Measurements from ENCODE around the gene SERPING1. TPM values are rescaled to one million over a fixed set of nuclear protein-coding genes. Genes with fewer than 3 reads are reported as not detected.

SERPING1 gene
- total RNA-seq, 1 donor from 2014 or later, result 4.6 TPM

DNA sequence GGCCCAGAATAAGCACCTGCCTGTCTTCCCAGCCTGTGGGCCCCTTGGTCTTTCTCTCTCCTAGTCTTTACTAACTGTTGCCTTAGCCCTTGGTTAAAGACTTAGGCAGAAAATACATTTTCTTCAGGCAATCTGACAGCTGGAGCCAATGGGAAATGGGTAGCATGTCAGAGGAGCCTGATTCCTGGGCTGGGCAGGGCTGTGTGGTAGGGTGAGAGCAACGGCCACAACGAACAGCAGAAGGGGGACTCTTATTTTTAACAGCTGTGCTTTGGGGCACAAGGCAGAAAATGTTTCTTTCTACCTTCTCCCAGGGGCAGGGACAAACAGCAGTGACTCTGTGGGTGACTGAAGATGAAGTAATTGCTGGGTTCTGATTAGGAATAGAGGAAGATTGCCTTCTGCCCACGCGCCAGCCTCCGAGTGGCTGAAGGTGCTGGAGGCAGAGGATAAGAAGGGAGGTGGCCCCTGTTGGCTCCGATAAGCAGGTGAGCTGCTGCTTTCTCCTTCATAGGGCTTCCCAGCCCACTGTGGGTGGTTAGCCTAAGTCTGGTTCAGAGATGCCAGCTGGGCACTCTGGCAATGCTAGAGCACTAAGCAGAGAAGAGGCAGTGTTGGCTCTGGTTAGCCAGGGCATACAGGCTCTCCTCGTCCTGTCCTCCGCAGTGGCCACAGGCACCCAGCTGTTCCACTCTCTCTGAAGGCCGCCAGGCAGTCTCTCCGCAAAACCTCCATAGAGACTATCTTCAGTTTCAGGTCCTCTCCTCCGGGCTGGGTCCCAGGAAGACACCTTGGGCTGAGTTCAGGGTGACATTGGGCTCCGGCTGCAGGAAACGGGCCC lies 50.7 kb downstream of the SERPING1 start:
- no peak for DNase-seq (ENCODE audit: low spot score)
- TF ChIP-seq, protein P1, sequence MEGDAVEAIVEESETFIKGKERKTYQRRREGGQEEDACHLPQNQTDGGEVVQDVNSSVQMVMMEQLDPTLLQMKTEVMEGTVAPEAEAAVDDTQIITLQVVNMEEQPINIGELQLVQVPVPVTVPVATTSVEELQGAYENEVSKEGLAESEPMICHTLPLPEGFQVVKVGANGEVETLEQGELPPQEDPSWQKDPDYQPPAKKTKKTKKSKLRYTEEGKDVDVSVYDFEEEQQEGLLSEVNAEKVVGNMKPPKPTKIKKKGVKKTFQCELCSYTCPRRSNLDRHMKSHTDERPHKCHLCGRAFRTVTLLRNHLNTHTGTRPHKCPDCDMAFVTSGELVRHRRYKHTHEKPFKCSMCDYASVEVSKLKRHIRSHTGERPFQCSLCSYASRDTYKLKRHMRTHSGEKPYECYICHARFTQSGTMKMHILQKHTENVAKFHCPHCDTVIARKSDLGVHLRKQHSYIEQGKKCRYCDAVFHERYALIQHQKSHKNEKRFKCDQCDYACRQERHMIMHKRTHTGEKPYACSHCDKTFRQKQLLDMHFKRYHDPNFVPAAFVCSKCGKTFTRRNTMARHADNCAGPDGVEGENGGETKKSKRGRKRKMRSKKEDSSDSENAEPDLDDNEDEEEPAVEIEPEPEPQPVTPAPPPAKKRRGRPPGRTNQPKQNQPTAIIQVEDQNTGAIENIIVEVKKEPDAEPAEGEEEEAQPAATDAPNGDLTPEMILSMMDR (IDR thresholded peaks at IDR 0.05), result no peak
- H3K27me3 Mint-ChIP-seq (ENCODE audit: low read depth), result peaks cover 42% of the 10 kb centered on the region
- peaks cover 3% of the 10 kb centered on the region for H3K36me3 Mint-ChIP-seq (ENCODE audit: low read depth)
- no peak overlapping the region for H3K27ac Mint-ChIP-seq (ENCODE audit: unreplicated experiment)
- peak overlapping the region; percentile 56 for H3K4me3 Mint-ChIP-seq (ENCODE audit: unreplicated experiment)
- H3K9me3 Mint-ChIP-seq (ENCODE audit: low read depth), result no peaks in the 10 kb centered on the region
- peaks cover 61% of the 10 kb centered on the region for H3K4me1 Mint-ChIP-seq (ENCODE audit: low read depth)

- Mint-ChIP-seq H3K9me3 (ENCODE audit: low read depth) (no peaks in the 10 kb centered on the region), H3K4me1 (ENCODE audit: low read depth) (peaks cover 55% of the 10 kb centered on the region), H3K36me3 (ENCODE audit: low read depth) (no peaks in the 10 kb centered on the region), H3K27ac (ENCODE audit: unreplicated experiment) (no peak overlapping the region), H3K4me3 (ENCODE audit: unreplicated experiment) (peak overlapping the region; percentile 56), H3K27me3 (ENCODE audit: low read depth) (peaks cover 39% of the 10 kb centered on the region)
- TF ChIP-seq, protein P1 (IDR thresholded peaks at IDR 0.05), result no peak
- no peak for DNase-seq (ENCODE audit: low spot score)
Measured at GRCh38 chr11:57648801-57649735, 51.6 kb downstream of the SERPING1 start.

- Mint-ChIP-seq H3K36me3 (ENCODE audit: low read depth) (no peaks in the 10 kb centered on the region), H3K9me3 (ENCODE audit: low read depth) (no peaks in the 10 kb centered on the region), H3K27ac (ENCODE audit: unreplicated experiment) (no peak within 1 kb of the TSS), H3K4me1 (ENCODE audit: low read depth) (peaks cover 47% of the 10 kb centered on the region), H3K4me3 (ENCODE audit: unreplicated experiment) (peak within 1 kb of the TSS; percentile 56), H3K27me3 (ENCODE audit: low read depth) (peaks cover 35% of the 10 kb centered on the region)
- no peak for DNase-seq (ENCODE audit: low spot score)
- TF ChIP-seq, protein P1 (IDR thresholded peaks at IDR 0.05), result no peak
Measured at GRCh38 chr11:57649826-57650738, 52.6 kb downstream of the SERPING1 start, which contains the start of gene YPEL4. Gene YPEL4, minus strand, starts transcription at chr11:57649912. Its CDS starts 2,805 bp downstream, at chr11:57647107.

GRCh38 chr11:57650739-57651090 lies 53.2 kb downstream of the SERPING1 start:
- DNase-seq (ENCODE audit: low spot score), result no peak
- Mint-ChIP-seq H3K36me3 (ENCODE audit: low read depth) (no peaks in the 10 kb centered on the region), H3K4me1 (ENCODE audit: low read depth) (peaks cover 43% of the 10 kb centered on the region), H3K9me3 (ENCODE audit: low read depth) (no peaks in the 10 kb centered on the region), H3K27ac (ENCODE audit: unreplicated experiment) (no peak overlapping the region), H3K27me3 (ENCODE audit: low read depth) (peaks cover 35% of the 10 kb centered on the region), H3K4me3 (ENCODE audit: unreplicated experiment) (no peak overlapping the region)
- TF ChIP-seq, protein P1 (IDR thresholded peaks at IDR 0.05), result no peak
